ENCODE results near the gene EFHC2.

The EFHC2 gene

DNA sequence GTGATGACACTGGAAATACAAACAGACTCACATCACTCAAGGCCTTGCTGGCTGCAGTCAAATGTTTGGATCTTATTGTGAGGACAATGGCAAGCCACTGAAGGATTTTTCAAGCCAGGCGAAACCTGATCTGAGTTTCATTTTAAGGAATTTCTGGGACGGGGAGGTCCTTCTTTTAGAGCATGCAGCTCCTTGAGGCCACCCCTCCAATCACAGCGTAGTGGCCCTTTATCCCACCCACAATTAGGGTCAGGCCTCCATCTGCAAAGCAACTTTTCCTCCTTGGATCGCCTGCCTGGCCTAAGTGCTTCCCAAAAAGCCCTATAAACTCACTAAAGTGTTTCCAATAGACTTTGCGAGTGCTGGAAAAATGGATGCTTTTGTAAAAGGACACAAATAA, 115.5 kb downstream of the EFHC2 start:
- Histone ChIP-seq H3K27me3 (ENCODE audit: low read depth, low read length) (no peaks in the 10 kb centered on the region), H3K27ac (ENCODE audit: low read length) (no peak overlapping the region), H4K20me1 (ENCODE audit: insufficient read depth, low read length) (no peaks in the 10 kb centered on the region), H3K4me3 (ENCODE audit: low read length) (no peak overlapping the region), H3K79me2 (ENCODE audit: low read length) (no peaks in the 10 kb centered on the region), H2AFZ (ENCODE audit: low read depth, low read length) (no peak overlapping the region), H3K4me1 (ENCODE audit: low read length) (peaks cover 6% of the 10 kb centered on the region), H3K9me3 (ENCODE audit: insufficient read depth, low read length) (no peaks in the 10 kb centered on the region), H3K4me2 (ENCODE audit: low read length) (no peak overlapping the region), H3K9ac (ENCODE audit: low read length) (no peak overlapping the region), H3K36me3 (replicated peaks; ENCODE audit: low read depth, low read length) (no peaks in the 10 kb centered on the region)
- TF ChIP-seq, protein P1, sequence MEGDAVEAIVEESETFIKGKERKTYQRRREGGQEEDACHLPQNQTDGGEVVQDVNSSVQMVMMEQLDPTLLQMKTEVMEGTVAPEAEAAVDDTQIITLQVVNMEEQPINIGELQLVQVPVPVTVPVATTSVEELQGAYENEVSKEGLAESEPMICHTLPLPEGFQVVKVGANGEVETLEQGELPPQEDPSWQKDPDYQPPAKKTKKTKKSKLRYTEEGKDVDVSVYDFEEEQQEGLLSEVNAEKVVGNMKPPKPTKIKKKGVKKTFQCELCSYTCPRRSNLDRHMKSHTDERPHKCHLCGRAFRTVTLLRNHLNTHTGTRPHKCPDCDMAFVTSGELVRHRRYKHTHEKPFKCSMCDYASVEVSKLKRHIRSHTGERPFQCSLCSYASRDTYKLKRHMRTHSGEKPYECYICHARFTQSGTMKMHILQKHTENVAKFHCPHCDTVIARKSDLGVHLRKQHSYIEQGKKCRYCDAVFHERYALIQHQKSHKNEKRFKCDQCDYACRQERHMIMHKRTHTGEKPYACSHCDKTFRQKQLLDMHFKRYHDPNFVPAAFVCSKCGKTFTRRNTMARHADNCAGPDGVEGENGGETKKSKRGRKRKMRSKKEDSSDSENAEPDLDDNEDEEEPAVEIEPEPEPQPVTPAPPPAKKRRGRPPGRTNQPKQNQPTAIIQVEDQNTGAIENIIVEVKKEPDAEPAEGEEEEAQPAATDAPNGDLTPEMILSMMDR (IDR thresholded peaks at IDR 0.05; ENCODE audit: low read depth, low read length), result no peak
- TF ChIP-seq EZH2phosphoT487 (IDR thresholded peaks at IDR 0.05; ENCODE audit: low read depth), result no peak

DNA sequence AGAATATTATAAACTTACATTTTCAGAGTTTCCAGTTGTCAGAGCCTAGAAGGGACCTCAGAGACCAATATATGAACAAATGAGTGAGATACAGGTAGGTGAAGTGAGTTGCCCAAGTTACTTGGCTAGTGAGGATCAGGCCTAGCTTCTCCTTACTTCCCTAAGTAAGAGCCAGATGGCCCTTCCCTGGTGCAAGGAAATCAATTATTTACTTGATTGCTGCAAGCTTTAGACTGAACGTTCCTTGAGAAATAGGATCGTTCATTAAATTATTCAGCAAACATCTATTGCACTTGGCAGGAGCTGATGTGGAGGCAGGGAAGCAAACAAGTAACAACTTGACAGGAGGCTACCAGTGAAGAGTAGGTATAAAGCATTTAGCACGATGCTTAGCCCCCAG, 117.8 kb downstream of the EFHC2 start:
- H2AFZ ChIP-seq (ENCODE audit: low read depth, low read length), result no peak overlapping the region
- H3K4me2 ChIP-seq (ENCODE audit: low read length), result no peak overlapping the region
- H3K27ac ChIP-seq (ENCODE audit: low read length), result no peak overlapping the region
- H3K79me2 ChIP-seq (ENCODE audit: low read length), result no peaks in the 10 kb centered on the region
- no peaks in the 10 kb centered on the region for H3K9me3 ChIP-seq (ENCODE audit: insufficient read depth, low read length)
- no peak overlapping the region for H3K9ac ChIP-seq (ENCODE audit: low read length)
- no peak overlapping the region for H3K4me3 ChIP-seq (ENCODE audit: low read length)
- H4K20me1 ChIP-seq (ENCODE audit: insufficient read depth, low read length), result no peaks in the 10 kb centered on the region
- TF ChIP-seq, protein P1 (IDR thresholded peaks at IDR 0.05; ENCODE audit: low read depth, low read length), result no peak
- TF ChIP-seq EZH2phosphoT487 (IDR thresholded peaks at IDR 0.05; ENCODE audit: low read depth), result no peak
- no peaks in the 10 kb centered on the region for H3K36me3 ChIP-seq (replicated peaks; ENCODE audit: low read depth, low read length)
- H3K27me3 ChIP-seq (ENCODE audit: low read depth, low read length), result no peaks in the 10 kb centered on the region
- H3K4me1 ChIP-seq (ENCODE audit: low read length), result peaks cover 6% of the 10 kb centered on the region

DNA sequence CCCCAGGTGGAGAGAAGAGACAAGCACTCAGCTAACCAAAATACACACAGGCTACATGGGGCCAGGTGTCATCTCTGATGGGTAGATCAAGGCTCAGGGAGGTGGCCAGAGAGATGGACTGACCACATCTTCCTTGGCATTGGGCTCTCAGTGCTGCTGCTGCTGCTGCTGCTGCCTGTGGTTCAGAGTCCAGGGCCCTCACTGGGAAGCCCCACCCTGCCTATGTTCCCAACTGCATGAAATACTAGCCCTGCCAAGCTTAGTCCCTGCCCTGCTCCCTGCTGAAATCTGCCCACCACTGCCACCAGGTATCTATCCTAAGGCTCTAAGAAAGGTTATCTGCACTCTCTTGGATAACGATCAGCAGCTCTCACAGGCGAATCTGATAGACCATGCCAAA, 118.7 kb downstream of the EFHC2 start:
- Histone ChIP-seq H3K27ac (ENCODE audit: low read length) (no peak overlapping the region), H3K4me2 (ENCODE audit: low read length) (no peak overlapping the region), H3K4me1 (ENCODE audit: low read length) (peaks cover 6% of the 10 kb centered on the region), H4K20me1 (ENCODE audit: insufficient read depth, low read length) (no peaks in the 10 kb centered on the region), H3K4me3 (ENCODE audit: low read length) (no peak overlapping the region), H3K27me3 (ENCODE audit: low read depth, low read length) (no peaks in the 10 kb centered on the region), H3K36me3 (replicated peaks; ENCODE audit: low read depth, low read length) (no peaks in the 10 kb centered on the region), H2AFZ (ENCODE audit: low read depth, low read length) (no peak overlapping the region), H3K9me3 (ENCODE audit: insufficient read depth, low read length) (no peaks in the 10 kb centered on the region), H3K9ac (ENCODE audit: low read length) (no peak overlapping the region), H3K79me2 (ENCODE audit: low read length) (no peaks in the 10 kb centered on the region)
- TF ChIP-seq EZH2phosphoT487 (IDR thresholded peaks at IDR 0.05; ENCODE audit: low read depth), result no peak
- TF ChIP-seq, protein P1 (IDR thresholded peaks at IDR 0.05; ENCODE audit: low read depth, low read length), result no peak

DNA sequence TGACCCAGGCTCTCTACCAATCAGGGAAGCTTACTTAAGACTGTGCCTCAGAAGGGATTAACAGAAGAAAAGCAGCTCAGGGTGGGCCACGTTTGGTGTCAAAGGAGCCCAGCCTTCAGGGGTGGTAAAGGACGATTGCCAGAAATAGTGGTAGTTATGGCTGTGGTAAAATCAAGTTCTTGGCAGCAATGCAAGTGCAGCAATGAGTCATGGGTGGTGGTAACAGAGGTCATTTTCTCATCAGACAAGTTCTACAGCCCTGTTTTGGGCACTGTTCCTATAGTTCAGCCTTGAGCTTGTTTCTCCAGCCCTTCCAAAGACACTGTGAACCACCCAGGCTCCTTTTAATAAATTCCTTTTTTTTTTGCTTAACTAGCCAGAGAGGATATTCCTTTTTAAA, 120.3 kb downstream of the EFHC2 start:
- no peak overlapping the region for H3K4me3 ChIP-seq (ENCODE audit: low read length)
- H4K20me1 ChIP-seq (ENCODE audit: insufficient read depth, low read length), result no peaks in the 10 kb centered on the region
- H3K9ac ChIP-seq (ENCODE audit: low read length), result no peak overlapping the region
- no peak for TF ChIP-seq EZH2phosphoT487 (IDR thresholded peaks at IDR 0.05; ENCODE audit: low read depth)
- TF ChIP-seq, protein P1 (IDR thresholded peaks at IDR 0.05; ENCODE audit: low read depth, low read length), result no peak
- no peaks in the 10 kb centered on the region for H3K4me1 ChIP-seq (ENCODE audit: low read length)
- no peak overlapping the region for H3K4me2 ChIP-seq (ENCODE audit: low read length)
- no peak overlapping the region for H3K27ac ChIP-seq (ENCODE audit: low read length)
- no peaks in the 10 kb centered on the region for H3K79me2 ChIP-seq (ENCODE audit: low read length)
- H3K27me3 ChIP-seq (ENCODE audit: low read depth, low read length), result no peaks in the 10 kb centered on the region
- no peaks in the 10 kb centered on the region for H3K36me3 ChIP-seq (replicated peaks; ENCODE audit: low read depth, low read length)
- no peaks in the 10 kb centered on the region for H3K9me3 ChIP-seq (ENCODE audit: insufficient read depth, low read length)
- H2AFZ ChIP-seq (ENCODE audit: low read depth, low read length), result no peak overlapping the region
